Ishikawa (cell line): ENCODE data around the gene MGME1.

Experiments
- CEBPB ChIP-seq: IDR thresholded peaks from 2 replicates; pipeline ENCODE4 v1.6.1; 2012
- CREB1 ChIP-seq: IDR thresholded peaks from 2 replicates; pipeline ENCODE4 v1.6.1; 2012; ENCODE audit warnings: low read depth
- EGR1 ChIP-seq: IDR thresholded peaks from 2 replicates; pipeline ENCODE4 v1.6.1; 2012
- EP300 ChIP-seq: IDR thresholded peaks from 2 replicates; pipeline ENCODE4 v1.6.1; 2012; ENCODE audit warnings: borderline replicate concordance
- FOXM1 ChIP-seq: IDR thresholded peaks from 2 replicates; pipeline ENCODE4 v1.6.1; 2012; ENCODE audit warnings: low read depth, borderline replicate concordance
- MAX ChIP-seq: IDR thresholded peaks from 2 replicates; pipeline ENCODE4 v1.6.1; 2012
- NFIC ChIP-seq: IDR thresholded peaks from 2 replicates; pipeline ENCODE4 v1.6.1; 2012
- RAD21 ChIP-seq: IDR thresholded peaks from 2 replicates; pipeline ENCODE4 v1.6.1; 2012; ENCODE audit warnings: low read depth
- REST ChIP-seq: IDR thresholded peaks from 2 replicates; pipeline ENCODE4 v1.6.1; 2012; ENCODE audit warnings: low read depth, mild to moderate bottlenecking
- TAF1 ChIP-seq: IDR thresholded peaks from 2 replicates; pipeline ENCODE4 v1.6.1; 2012; ENCODE audit warnings: low read depth, mild to moderate bottlenecking
- TCF12 ChIP-seq: IDR thresholded peaks from 2 replicates; pipeline ENCODE4 v1.6.1; 2012; ENCODE audit warnings: low read depth
- TEAD4 ChIP-seq: IDR thresholded peaks from 2 replicates; pipeline ENCODE4 v1.6.1; 2012
- USF1 ChIP-seq: IDR thresholded peaks from 2 replicates; pipeline ENCODE4 v1.6.1; 2012
- YY1 ChIP-seq: IDR thresholded peaks from 2 replicates; pipeline ENCODE4 v1.6.1; 2012; ENCODE audit warnings: low read depth
- ZBTB7A ChIP-seq: IDR thresholded peaks from 2 replicates; pipeline ENCODE4 v1.6.1; 2012; ENCODE audit warnings: low read depth

Gene MGME1

GRCh38 chr20:17968366-17969277 is at the start of gene MGME1, which contains the start of gene SNX5:
Gene MGME1 (plus strand): TSS chr20:17969018. CDS start chr20:17969860, 842 bp downstream.
Gene SNX5 (minus strand): TSS chr20:17968794. CDS start chr20:17968425, 369 bp downstream.
- TF ChIP-seq USF1 (peak; percentile 88), TAF1 (peak; percentile 45), REST (no peak), MAX (peak; percentile 99), EP300 (no peak; the same call in 1 of the 2 replicates), YY1 (peak; percentile 97), EGR1 (peak; percentile 47), TCF12 (peak; percentile 36), CREB1 (peak; percentile 90), RAD21 (no peak), FOXM1 (peak; percentile 94), CEBPB (no peak), NFIC (no peak), TEAD4 (peak; percentile 33; the same call in 1 of the 2 replicates), ZBTB7A (no peak)

- TF ChIP-seq EP300 (no peak), TAF1 (no peak), YY1 (no peak), NFIC (no peak), TEAD4 (no peak), ZBTB7A (no peak), RAD21 (no peak), FOXM1 (no peak), EGR1 (no peak), TCF12 (no peak), CEBPB (no peak), CREB1 (no peak), MAX (no peak), REST (no peak), USF1 (no peak)
Observed at GRCh38 chr20:17919149-17919548, 49.7 kb upstream of the MGME1 start.

GRCh38 chr20:17921774-17922173 is 47.0 kb upstream of the MGME1 start:
- TF ChIP-seq ZBTB7A (no peak), NFIC (no peak), YY1 (no peak), USF1 (no peak), EGR1 (no peak), CREB1 (no peak), TCF12 (no peak), EP300 (no peak), TEAD4 (no peak), CEBPB (no peak)

GRCh38 chr20:17925141-17925939 is 43.5 kb upstream of the MGME1 start:
- no peak for TF ChIP-seq NFIC
- no peak for TF ChIP-seq FOXM1
- no peak for TF ChIP-seq CREB1
- no peak for TF ChIP-seq ZBTB7A
- no peak for TF ChIP-seq YY1
- TF ChIP-seq REST, result no peak
- no peak for TF ChIP-seq CEBPB
- TF ChIP-seq USF1, result no peak
- no peak for TF ChIP-seq MAX
- no peak for TF ChIP-seq TEAD4
- TF ChIP-seq TCF12, result no peak
- TF ChIP-seq RAD21, result no peak
- no peak for TF ChIP-seq EGR1
- no peak for TF ChIP-seq EP300
- TF ChIP-seq TAF1, result no peak
